Thyroid gland (tissue), 4 donors: ENCODE data around the gene NECTIN1. TPM values are rescaled to one million over a fixed set of nuclear protein-coding genes. Genes with fewer than 3 reads are reported as not detected.

Experiments
- DNase-seq, 2 donors: peaks; one replicate each; pipeline ENCODE4 v3.0.0-alpha.2; 2019
- H3K27ac ChIP-seq, 3 donors: fragments of 200-600 bp; sonication (generic); 1 replicate in 2 of 3; 2 replicates in 1 of 3; pipeline ENCODE4 v1.5.1; 2016 to 2019; ENCODE audit warnings: mild to moderate bottlenecking in 1 of 3, moderate library complexity in 1 of 3
- H3K27me3 ChIP-seq: fragments of 200-600 bp; sonication (generic); one replicate; pipeline ENCODE4 v1.5.1; 2019
- H3K36me3 ChIP-seq, 2 donors: fragments of 200-600 bp; sonication (generic); one replicate each; pipeline ENCODE4 v1.5.1; 2016 to 2019
- H3K4me1 ChIP-seq, 2 donors: fragments of 200-600 bp; sonication (generic); one replicate each; pipeline ENCODE4 v1.5.1; 2017 to 2019
- H3K4me3 ChIP-seq, 3 donors: fragments of 200-600 bp; sonication (generic); replicated peaks in 1 of 3; 1 replicate in 2 of 3; 2 replicates in 1 of 3; pipeline ENCODE4 v1.5.1; 2016; ENCODE audit warnings: mild to moderate bottlenecking in 1 of 3
- H3K9me3 ChIP-seq: fragments of 200-600 bp; sonication (generic); one replicate; pipeline ENCODE4 v1.5.1; 2017
- POLR2A ChIP-seq, 2 donors: fragments of 450-650 bp; IDR thresholded peaks; one replicate each; pipeline ENCODE4 v1.6.1; 2017; ENCODE audit warnings: antibody characterized with exemption in 2 of 2, mild to moderate bottlenecking in 2 of 2, moderate library complexity in 1 of 2
- WGBS, 2 donors: methylation state at CpG; one replicate each; pipeline ENCODE4 v1.1.5; 2017; 5-methylcytosine and 5-hydroxymethylcytosine counted together
- intact Hi-C: fragments of 100-400 bp; cut with DNase I; formaldehyde crosslinking; loops from one replicate; pipeline ENCODE4 v1.15.1; 2023
- total RNA-seq, 4 donors: library from RNA; depleted of rRNA; stranded (reverse); fragments of >200 nt; gene quantifications; one replicate each; pipeline ENCODE4 v1.2.3, GENCODE V29; 2016
- TF ChIP-seq, protein P1 (sequence below), 6 experiments: fragments of 200-600 bp in 3 of 6; fragments of 450-650 bp in 3 of 6; sonication (generic) in 3 of 6; IDR thresholded peaks; one replicate each; pipeline ENCODE4 v1.5.1; 2016 to 2019; ENCODE audit warnings: antibody characterized with exemption in 6 of 6, mild to moderate bottlenecking in 2 of 6, inconsistent platforms in 1 of 6, moderate library complexity in 1 of 6

Gene NECTIN1
- total RNA-seq, 4 donors from 2014 or later = 0.94 to 5.3 (median 2.3) TPM

DNA sequence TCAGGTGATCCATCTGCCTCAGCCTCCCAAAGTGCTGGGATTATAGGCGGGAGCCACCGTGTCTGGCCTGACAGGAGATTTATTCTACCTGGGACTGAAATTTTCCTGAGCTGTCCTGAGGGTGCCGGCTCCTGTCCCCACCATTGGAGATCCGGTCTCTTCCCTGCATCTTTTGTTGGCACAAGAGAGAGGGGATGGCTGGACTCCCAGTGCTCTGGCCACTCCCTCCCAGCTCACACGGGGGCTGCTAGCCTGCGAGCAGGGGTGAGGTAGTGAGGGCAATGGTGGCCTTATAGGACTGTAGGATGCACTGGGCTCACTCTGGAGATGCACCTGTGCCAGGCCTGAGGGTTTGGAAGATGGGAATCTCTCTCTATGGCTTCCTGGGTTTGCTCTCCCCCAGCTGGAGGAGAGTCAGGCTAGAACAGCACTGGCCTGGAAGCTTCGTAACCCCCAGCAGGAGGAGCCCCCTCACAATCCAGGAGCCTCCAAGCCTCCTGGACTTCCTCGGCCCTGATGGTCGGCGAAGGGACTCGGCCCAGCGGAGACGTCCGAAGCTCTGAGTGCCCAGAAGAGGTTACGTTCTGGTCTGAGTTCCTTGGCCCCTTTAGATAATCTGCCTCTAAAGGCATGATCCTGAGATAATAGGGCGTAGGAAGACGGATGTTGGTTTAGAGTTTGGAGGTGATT is 106.4 kb downstream of the NECTIN1 start:
- intact Hi-C loops = no loop called here
- Histone ChIP-seq H3K27me3 (no peaks in the 10 kb centered on the region), H3K4me1 (no peaks in the 10 kb centered on the region), H3K36me3 (no peaks in the 10 kb centered on the region), H3K27ac (no peak overlapping the region), H3K9me3 (no peaks in the 10 kb centered on the region), H3K4me3 (no peak overlapping the region)
- no peak for DNase-seq
- 76 to 82% methylated on average over 9 to 12 of the region's 17 CpGs for WGBS, 2 donors
- TF ChIP-seq POLR2A (IDR thresholded peaks at IDR 0.05) = no peak
- TF ChIP-seq, protein P1, sequence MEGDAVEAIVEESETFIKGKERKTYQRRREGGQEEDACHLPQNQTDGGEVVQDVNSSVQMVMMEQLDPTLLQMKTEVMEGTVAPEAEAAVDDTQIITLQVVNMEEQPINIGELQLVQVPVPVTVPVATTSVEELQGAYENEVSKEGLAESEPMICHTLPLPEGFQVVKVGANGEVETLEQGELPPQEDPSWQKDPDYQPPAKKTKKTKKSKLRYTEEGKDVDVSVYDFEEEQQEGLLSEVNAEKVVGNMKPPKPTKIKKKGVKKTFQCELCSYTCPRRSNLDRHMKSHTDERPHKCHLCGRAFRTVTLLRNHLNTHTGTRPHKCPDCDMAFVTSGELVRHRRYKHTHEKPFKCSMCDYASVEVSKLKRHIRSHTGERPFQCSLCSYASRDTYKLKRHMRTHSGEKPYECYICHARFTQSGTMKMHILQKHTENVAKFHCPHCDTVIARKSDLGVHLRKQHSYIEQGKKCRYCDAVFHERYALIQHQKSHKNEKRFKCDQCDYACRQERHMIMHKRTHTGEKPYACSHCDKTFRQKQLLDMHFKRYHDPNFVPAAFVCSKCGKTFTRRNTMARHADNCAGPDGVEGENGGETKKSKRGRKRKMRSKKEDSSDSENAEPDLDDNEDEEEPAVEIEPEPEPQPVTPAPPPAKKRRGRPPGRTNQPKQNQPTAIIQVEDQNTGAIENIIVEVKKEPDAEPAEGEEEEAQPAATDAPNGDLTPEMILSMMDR (IDR thresholded peaks at IDR 0.05) = no peak

DNA sequence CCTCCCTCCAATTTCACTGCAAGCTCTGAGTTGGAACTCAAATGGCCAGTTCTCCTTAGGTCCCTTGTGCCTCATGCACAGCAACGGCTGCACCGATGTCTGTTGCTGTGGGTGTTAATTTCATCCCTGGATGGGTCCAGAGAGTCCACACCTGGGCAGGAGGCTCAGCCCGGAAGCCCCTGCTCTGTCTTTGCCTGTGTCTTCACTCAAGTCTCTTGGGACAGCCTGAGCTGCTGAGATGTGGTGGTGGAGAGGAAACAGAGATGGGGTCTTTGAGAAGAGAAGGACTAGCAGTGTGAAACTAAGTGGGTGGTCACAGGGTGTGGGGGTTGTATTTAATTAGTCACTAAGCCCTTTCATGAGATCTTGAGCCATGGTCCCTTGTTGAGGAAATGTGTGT is 109.3 kb downstream of the NECTIN1 start:
- peaks cover 0 to 8% of the 10 kb centered on the region in 2 donors for H3K4me1 ChIP-seq
- H3K27ac ChIP-seq = no peak overlapping the region
- no peaks in the 10 kb centered on the region for H3K27me3 ChIP-seq
- H3K9me3 ChIP-seq = no peaks in the 10 kb centered on the region
- no peak overlapping the region for H3K4me3 ChIP-seq
- TF ChIP-seq POLR2A (IDR thresholded peaks at IDR 0.05) = no peak
- TF ChIP-seq, protein P1 (IDR thresholded peaks at IDR 0.05) = no peak
- 53 to 65% methylated on average over 3 of the region's 3 CpGs for WGBS, 2 donors
- no peaks in the 10 kb centered on the region for H3K36me3 ChIP-seq
- intact Hi-C loops = no loop called here
- no peak for DNase-seq

DNA sequence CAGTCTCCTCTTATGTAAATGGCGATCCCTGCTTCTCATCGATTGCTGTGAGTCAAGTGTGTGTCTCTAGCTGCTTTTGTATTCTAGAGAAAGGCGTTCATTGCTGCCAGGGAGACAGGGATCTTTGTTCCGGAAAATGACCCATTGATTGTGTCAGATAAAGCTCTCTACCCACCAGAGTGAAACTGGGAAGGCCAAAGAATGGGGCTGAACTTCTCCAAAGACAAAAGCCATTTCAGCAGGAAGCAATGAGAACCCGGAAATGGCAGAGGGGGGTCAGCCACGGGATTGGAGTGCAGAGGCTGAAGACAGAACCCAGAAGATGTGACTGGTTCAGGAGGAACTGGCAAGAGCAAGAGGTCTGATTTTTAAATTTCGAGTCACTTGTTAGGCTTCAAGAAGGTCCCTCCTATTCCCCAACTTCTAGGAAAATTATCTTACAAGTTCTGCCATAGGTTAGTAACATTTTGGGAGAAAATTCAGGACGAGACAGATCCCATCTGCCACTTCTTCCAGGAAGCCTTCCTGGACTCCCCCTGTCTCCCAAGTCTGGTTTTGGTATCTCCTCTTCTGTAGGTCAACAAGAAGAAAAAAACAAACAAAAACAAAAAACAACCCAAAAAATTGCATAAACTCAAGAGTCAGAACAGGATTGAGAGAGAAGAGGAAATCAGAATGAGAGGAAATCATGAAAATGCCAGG is 110.6 kb downstream of the NECTIN1 start:
- no peak for DNase-seq
- intact Hi-C loops = no loop called here
- no peaks in the 10 kb centered on the region for H3K27me3 ChIP-seq
- H3K4me3 ChIP-seq = no peak overlapping the region
- H3K9me3 ChIP-seq = no peaks in the 10 kb centered on the region
- 42 to 44% methylated on average over 8 of the region's 8 CpGs for WGBS, 2 donors
- H3K36me3 ChIP-seq = no peaks in the 10 kb centered on the region
- no peak overlapping the region for H3K27ac ChIP-seq
- peaks cover 0 to 8% of the 10 kb centered on the region in 2 donors for H3K4me1 ChIP-seq
- no peak for TF ChIP-seq POLR2A (IDR thresholded peaks at IDR 0.05)
- TF ChIP-seq, protein P1 (IDR thresholded peaks at IDR 0.05) = no peak

DNA sequence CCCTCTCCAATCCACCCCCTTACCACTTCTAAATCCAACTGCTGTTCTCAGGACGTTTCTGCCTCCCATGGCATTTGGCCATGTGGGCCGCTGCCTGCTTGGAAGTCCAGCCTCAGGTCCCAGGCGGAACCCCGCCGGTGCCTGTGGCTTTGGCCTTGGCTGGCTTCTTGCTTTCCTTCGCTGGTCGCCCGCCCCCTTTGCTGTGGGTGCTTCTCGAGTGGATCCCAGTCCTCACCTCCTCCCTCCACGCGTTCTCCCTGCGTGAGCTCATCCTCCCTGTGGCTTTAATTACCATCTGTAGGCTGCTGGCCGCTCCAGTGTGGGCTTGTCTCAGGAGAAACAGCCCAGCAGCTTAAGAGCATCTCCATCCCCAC is 111.7 kb downstream of the NECTIN1 start:
- Histone ChIP-seq H3K9me3 (no peaks in the 10 kb centered on the region), H3K27ac (no peak overlapping the region), H3K27me3 (no peaks in the 10 kb centered on the region), H3K36me3 (no peaks in the 10 kb centered on the region), H3K4me3 (no peak overlapping the region), H3K4me1 (peaks cover 0 to 8% of the 10 kb centered on the region in 2 donors)
- 52 to 72% methylated on average over 13 of the region's 13 CpGs for WGBS, 2 donors
- TF ChIP-seq, protein P1 (IDR thresholded peaks at IDR 0.05) = no peak
- TF ChIP-seq POLR2A (IDR thresholded peaks at IDR 0.05) = no peak
- DNase-seq = no peak
- intact Hi-C loops = no loop called here
